GM12865 (cell line): ENCODE measurements around the gene MRPL41.
"Not testable (repeated sequence)": the region's sequence is repeated elsewhere in the genome, so short reads cannot be mapped to it uniquely, and the experiment has no call there.

Experiments
- DNase-seq: peaks from one replicate; pipeline ENCODE4 v3.0.0; 2010; ENCODE audit warnings: low read depth
- H3K4me3 ChIP-seq: 2 replicates; pipeline ENCODE4 v1.5.1; 2011; ENCODE audit warnings: mild to moderate bottlenecking, low read depth, low read length, control low read depth
- CTCF ChIP-seq: IDR thresholded peaks from 2 replicates; pipeline ENCODE4 v1.5.1; 2011; ENCODE audit warnings: low read length, control low read depth, low read depth, inconsistent platforms; ENCODE audit not compliant: insufficient read depth; ENCODE audit errors: missing control alignments

The MRPL41 gene

GRCh38 chr9:137530331-137530730 lies 21.3 kb upstream of the MRPL41 start:
- DNase-seq, result no peak
- H3K4me3 ChIP-seq, result no peak overlapping the region
- TF ChIP-seq CTCF, result no peak

GRCh38 chr9:137531099-137531765 lies 20.4 kb upstream of the MRPL41 start:
- H3K4me3 ChIP-seq, result no peak overlapping the region
- TF ChIP-seq CTCF, result no peak
- DNase-seq, result no peak

- H3K4me3 ChIP-seq, DNase-seq: not testable (repeated sequence)
Observed at GRCh38 chr9:137532891-137533468, 18.7 kb upstream of the MRPL41 start.

- no peak overlapping the region for H3K4me3 ChIP-seq
- TF ChIP-seq CTCF, result peak; percentile 54
- peak; percentile 62 for DNase-seq
Observed at GRCh38 chr9:137534256-137535119, 17.2 kb upstream of the MRPL41 start.

- no peak for DNase-seq
- TF ChIP-seq CTCF, result no peak
- H3K4me3 ChIP-seq, result no peak overlapping the region
Observed at GRCh38 chr9:137535120-137535428, 16.6 kb upstream of the MRPL41 start.

GRCh38 chr9:137536594-137537131 lies 15.0 kb upstream of the MRPL41 start:
- H3K4me3 ChIP-seq, result not testable (repeated sequence)
- peak; percentile 17 for DNase-seq

GRCh38 chr9:137538058-137538457 lies 13.6 kb upstream of the MRPL41 start:
- no peak for DNase-seq
- no peak for TF ChIP-seq CTCF
- H3K4me3 ChIP-seq, result no peak overlapping the region
